ENCODE data around the gene PTER. TPM values are rescaled to one million over a fixed set of nuclear protein-coding genes. Genes with fewer than 3 reads are reported as not detected.

Gene PTER
- total RNA-seq, 1 donor from 2014 or later = 14.2 TPM

- Histone ChIP-seq H3K4me2 (no peak overlapping the region), H3K79me2 (ENCODE audit: low read depth) (no peaks in the 10 kb centered on the region), H3K9ac (no peak overlapping the region), H3K36me3 (no peaks in the 10 kb centered on the region), H3K27ac (no peak overlapping the region), H3K4me3 (no peak overlapping the region), H3K27me3 (no peaks in the 10 kb centered on the region), H4K20me1 (ENCODE audit: low read depth) (no peaks in the 10 kb centered on the region), H3F3A (ENCODE audit: low read depth) (no peaks in the 10 kb centered on the region), H3K9me3 (ENCODE audit: low read depth) (no peaks in the 10 kb centered on the region), H3K4me1 (peaks cover 25% of the 10 kb centered on the region), H2AFZ (replicated peaks) (no peak overlapping the region)
- TF ChIP-seq CTCF (IDR thresholded peaks at IDR 0.05) (no peak), EZH2 (IDR thresholded peaks at IDR 0.05) (no peak), EZH2phosphoT487 (IDR thresholded peaks at IDR 0.05) (no peak)
- H3K27ac Mint-ChIP-seq = no peak overlapping the region
- no peak for DNase-seq (ENCODE audit: low spot score)
- peaks cover 2% of the 10 kb centered on the region for H3K27me3 Mint-ChIP-seq (ENCODE audit: insufficient read depth, low read depth)
- no peaks in the 10 kb centered on the region for H3K9me3 Mint-ChIP-seq
- H3K4me1 Mint-ChIP-seq = peaks cover 6% of the 10 kb centered on the region
- no peaks in the 10 kb centered on the region for H3K36me3 Mint-ChIP-seq
- H3K4me3 Mint-ChIP-seq = no peak overlapping the region
Observed at GRCh38 chr10:16493884-16494536, 57.2 kb downstream of the PTER start.

GRCh38 chr10:16497911-16498310 is 61.1 kb downstream of the PTER start:
- Histone ChIP-seq H3K36me3 (no peaks in the 10 kb centered on the region), H4K20me1 (ENCODE audit: low read depth) (no peaks in the 10 kb centered on the region), H3K79me2 (ENCODE audit: low read depth) (no peaks in the 10 kb centered on the region), H3K4me1 (peaks cover 16% of the 10 kb centered on the region), H2AFZ (replicated peaks) (no peak overlapping the region), H3F3A (ENCODE audit: low read depth) (no peaks in the 10 kb centered on the region), H3K4me2 (peak overlapping the region; percentile 35), H3K27ac (no peak overlapping the region), H3K9ac (no peak overlapping the region), H3K27me3 (no peaks in the 10 kb centered on the region), H3K9me3 (ENCODE audit: low read depth) (no peaks in the 10 kb centered on the region), H3K4me3 (peak overlapping the region; percentile 16)
- Mint-ChIP-seq H3K27me3 (ENCODE audit: insufficient read depth, low read depth) (peaks cover 2% of the 10 kb centered on the region), H3K27ac (no peak overlapping the region), H3K9me3 (no peaks in the 10 kb centered on the region), H3K36me3 (no peaks in the 10 kb centered on the region), H3K4me3 (no peak overlapping the region), H3K4me1 (peaks cover 2% of the 10 kb centered on the region)
- peak; percentile 54 for DNase-seq (ENCODE audit: low spot score)
- TF ChIP-seq EZH2 (IDR thresholded peaks at IDR 0.05) (no peak), EZH2phosphoT487 (IDR thresholded peaks at IDR 0.05) (no peak), CTCF (IDR thresholded peaks at IDR 0.05) (no peak)

- Histone ChIP-seq H3F3A (ENCODE audit: low read depth) (no peaks in the 10 kb centered on the region), H3K9ac (no peak overlapping the region), H3K79me2 (ENCODE audit: low read depth) (no peaks in the 10 kb centered on the region), H3K27ac (no peak overlapping the region), H2AFZ (replicated peaks) (no peak overlapping the region), H3K36me3 (no peaks in the 10 kb centered on the region), H3K9me3 (ENCODE audit: low read depth) (no peaks in the 10 kb centered on the region), H3K4me2 (no peak overlapping the region), H3K4me3 (no peak overlapping the region), H4K20me1 (ENCODE audit: low read depth) (no peaks in the 10 kb centered on the region), H3K4me1 (no peaks in the 10 kb centered on the region), H3K27me3 (no peaks in the 10 kb centered on the region)
- Mint-ChIP-seq H3K27ac (no peak overlapping the region), H3K9me3 (no peaks in the 10 kb centered on the region), H3K27me3 (ENCODE audit: insufficient read depth, low read depth) (no peaks in the 10 kb centered on the region), H3K36me3 (no peaks in the 10 kb centered on the region), H3K4me1 (no peaks in the 10 kb centered on the region), H3K4me3 (no peak overlapping the region)
- TF ChIP-seq CTCF (IDR thresholded peaks at IDR 0.05) (no peak), EZH2phosphoT487 (IDR thresholded peaks at IDR 0.05) (no peak), EZH2 (IDR thresholded peaks at IDR 0.05) (no peak)
- DNase-seq (ENCODE audit: low spot score) = no peak
Observed at GRCh38 chr10:16505161-16505560, 68.4 kb downstream of the PTER start.

Measured in neural progenitor cell (in vitro differentiated cells).